ENCODE measurements around the gene SNAPIN.

SNAPIN gene

GRCh38 chr1:153616144-153616916 lies 42.2 kb upstream of the SNAPIN start, which contains the start of gene S100A14:
TSS of gene S100A14 (minus strand) at chr1:153616325. CDS start at chr1:153615858, 467 bp downstream.
- no peak for DNase-seq (ENCODE audit: low read depth)
- no peak within 1 kb of the TSS for H3K4me3 ChIP-seq (ENCODE audit: low read length)
- no peak for TF ChIP-seq CTCF (conservative IDR thresholded peaks at IDR 0.05; ENCODE audit: low read depth, low read length)

- no peak for DNase-seq (ENCODE audit: low read depth)
- H3K4me3 ChIP-seq (ENCODE audit: low read length) = no peak overlapping the region
- TF ChIP-seq CTCF (conservative IDR thresholded peaks at IDR 0.05; ENCODE audit: low read depth, low read length) = no peak
These were observed 41.6 kb upstream of the SNAPIN start for GRCh38 chr1:153616917-153617311.

GRCh38 chr1:153617663-153618062 lies 40.8 kb upstream of the SNAPIN start:
- TF ChIP-seq CTCF (conservative IDR thresholded peaks at IDR 0.05; ENCODE audit: low read depth, low read length) = no peak
- no peak overlapping the region for H3K4me3 ChIP-seq (ENCODE audit: low read length)
- no peak for DNase-seq (ENCODE audit: low read depth)

- no peak for TF ChIP-seq CTCF (conservative IDR thresholded peaks at IDR 0.05; ENCODE audit: low read depth, low read length)
- DNase-seq (ENCODE audit: low read depth) = no peak
- no peak overlapping the region for H3K4me3 ChIP-seq (ENCODE audit: low read length)
These were observed 39.3 kb upstream of the SNAPIN start for GRCh38 chr1:153619171-153619570.

- no peak for DNase-seq (ENCODE audit: low read depth)
- no peak overlapping the region for H3K4me3 ChIP-seq (ENCODE audit: low read length)
These were observed 35.4 kb upstream of the SNAPIN start for GRCh38 chr1:153623101-153623500.

GRCh38 chr1:153624965-153625611 lies 33.4 kb upstream of the SNAPIN start:
- H3K4me3 ChIP-seq (ENCODE audit: low read length) = no peak overlapping the region
- TF ChIP-seq CTCF (conservative IDR thresholded peaks at IDR 0.05; ENCODE audit: low read depth, low read length) = no peak
- no peak for DNase-seq (ENCODE audit: low read depth)

More at GRCh38 chr1:153623101-153623500, 35.4 kb upstream of the SNAPIN start:
- no peak for TF ChIP-seq CTCF (conservative IDR thresholded peaks at IDR 0.05; ENCODE audit: low read depth, low read length)
